ENCODE data around the gene NUDT17. TPM values are rescaled to one million over a fixed set of nuclear protein-coding genes. Genes with fewer than 3 reads are reported as not detected.
A peak's percentile ranks its signal among the peaks of the same experiment; 100 is the strongest.
"Not testable (repeated sequence)": the region's sequence is repeated elsewhere in the genome, so short reads cannot be mapped to it uniquely, and the experiment has no call there.

The NUDT17 gene
- total RNA-seq, 1 donor from 2014 or later: 2.5 TPM

DNA sequence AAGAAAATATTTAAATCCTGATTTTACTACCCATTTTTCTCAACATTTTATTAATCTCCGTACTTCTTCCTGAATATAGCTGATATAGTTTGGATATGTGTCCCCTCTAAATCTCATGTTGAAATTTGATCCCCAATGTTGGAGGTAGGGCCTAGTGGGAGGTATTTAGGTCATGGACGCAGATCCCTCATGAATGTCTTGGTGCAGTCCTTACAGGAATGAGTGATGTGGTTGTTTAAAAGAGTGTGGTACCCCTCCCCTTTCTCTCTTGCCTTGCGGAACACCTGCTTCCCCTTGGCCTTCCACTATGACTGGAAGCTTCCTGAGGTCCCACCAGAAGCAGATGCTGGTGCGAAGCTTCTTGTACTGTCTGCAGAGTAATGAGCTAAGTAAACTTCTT lies 39.0 kb upstream of the NUDT17 start:
- H3K27me3 ChIP-seq (ENCODE audit: low read depth): no peaks in the 10 kb centered on the region
- H3K36me3 ChIP-seq: no peaks in the 10 kb centered on the region
- intact Hi-C loops (cut with DNase I): no loop called here
- TF ChIP-seq, protein P1, sequence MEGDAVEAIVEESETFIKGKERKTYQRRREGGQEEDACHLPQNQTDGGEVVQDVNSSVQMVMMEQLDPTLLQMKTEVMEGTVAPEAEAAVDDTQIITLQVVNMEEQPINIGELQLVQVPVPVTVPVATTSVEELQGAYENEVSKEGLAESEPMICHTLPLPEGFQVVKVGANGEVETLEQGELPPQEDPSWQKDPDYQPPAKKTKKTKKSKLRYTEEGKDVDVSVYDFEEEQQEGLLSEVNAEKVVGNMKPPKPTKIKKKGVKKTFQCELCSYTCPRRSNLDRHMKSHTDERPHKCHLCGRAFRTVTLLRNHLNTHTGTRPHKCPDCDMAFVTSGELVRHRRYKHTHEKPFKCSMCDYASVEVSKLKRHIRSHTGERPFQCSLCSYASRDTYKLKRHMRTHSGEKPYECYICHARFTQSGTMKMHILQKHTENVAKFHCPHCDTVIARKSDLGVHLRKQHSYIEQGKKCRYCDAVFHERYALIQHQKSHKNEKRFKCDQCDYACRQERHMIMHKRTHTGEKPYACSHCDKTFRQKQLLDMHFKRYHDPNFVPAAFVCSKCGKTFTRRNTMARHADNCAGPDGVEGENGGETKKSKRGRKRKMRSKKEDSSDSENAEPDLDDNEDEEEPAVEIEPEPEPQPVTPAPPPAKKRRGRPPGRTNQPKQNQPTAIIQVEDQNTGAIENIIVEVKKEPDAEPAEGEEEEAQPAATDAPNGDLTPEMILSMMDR (IDR thresholded peaks at IDR 0.05): no peak
- no peaks in the 10 kb centered on the region for H3K9me3 ChIP-seq
- ATAC-seq (no peak), DNase-seq (no peak)
- H3K27ac ChIP-seq: no peak overlapping the region
- H3K4me1 ChIP-seq: peaks cover 18% of the 10 kb centered on the region
- H3K4me3 ChIP-seq: no peak overlapping the region

DNA sequence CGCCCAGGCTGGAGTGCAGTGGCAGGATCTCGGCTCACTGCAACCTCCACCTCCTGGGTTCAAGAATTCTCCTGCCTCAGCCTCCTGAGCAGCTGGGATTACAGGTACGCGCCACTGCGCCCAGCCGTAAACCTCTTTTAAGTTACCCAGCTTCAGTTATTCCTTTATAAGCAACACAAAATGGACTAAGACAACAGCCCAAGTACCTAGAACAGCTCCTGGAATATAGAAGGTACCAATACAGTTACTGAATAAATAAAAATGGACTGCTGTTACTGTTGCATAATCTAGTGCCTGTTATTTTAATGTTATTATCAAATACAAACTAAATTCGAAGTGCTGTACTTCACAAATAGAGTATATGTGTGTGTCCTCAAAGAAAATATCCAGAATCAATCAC lies 38.6 kb upstream of the NUDT17 start:
- H3K9me3 ChIP-seq: no peaks in the 10 kb centered on the region
- TF ChIP-seq, protein P1 (IDR thresholded peaks at IDR 0.05): no peak
- no peaks in the 10 kb centered on the region for H3K36me3 ChIP-seq
- no peak overlapping the region for H3K27ac ChIP-seq
- H3K27me3 ChIP-seq (ENCODE audit: low read depth): no peaks in the 10 kb centered on the region
- ATAC-seq (no peak), DNase-seq (no peak)
- no peak overlapping the region for H3K4me3 ChIP-seq
- H3K4me1 ChIP-seq: peaks cover 18% of the 10 kb centered on the region
- intact Hi-C loops (cut with DNase I): no loop called here

DNA sequence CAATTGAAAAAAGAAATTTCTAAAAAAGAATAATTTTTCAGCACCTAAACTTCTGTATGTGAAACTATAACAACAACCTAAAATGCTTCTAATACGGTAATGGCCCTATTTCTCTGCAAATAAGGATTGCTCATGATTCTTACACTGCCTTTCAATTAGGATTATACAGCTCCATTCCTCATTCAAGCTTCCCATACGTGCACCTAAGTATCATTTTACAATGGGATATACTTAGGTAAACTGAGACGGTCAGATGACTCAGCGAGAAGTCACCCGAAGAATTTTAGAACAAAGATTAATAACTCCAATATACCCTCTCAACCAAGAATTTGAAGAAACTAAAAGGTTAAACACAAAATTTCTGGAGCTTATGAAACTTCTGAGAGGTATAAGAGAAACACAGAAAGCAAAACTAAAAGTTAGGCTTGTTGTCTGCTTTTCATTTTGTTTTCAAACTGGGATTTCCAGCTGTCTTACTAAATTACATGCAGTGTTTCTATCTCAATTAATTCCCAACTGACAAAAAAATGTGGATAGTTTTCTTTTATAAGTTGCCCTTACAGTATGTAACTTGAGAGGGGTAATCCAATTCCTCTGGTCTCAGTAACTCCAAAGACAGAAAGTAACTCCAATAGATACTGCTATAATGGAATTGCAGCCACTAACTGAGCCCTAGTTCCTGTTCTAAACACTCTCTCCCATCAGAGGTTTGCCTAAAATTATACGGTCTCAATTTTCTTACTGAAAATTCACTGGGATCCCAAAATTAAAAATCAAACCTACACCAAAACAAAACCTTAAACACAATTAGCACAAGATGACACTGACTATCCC lies 32.2 kb upstream of the NUDT17 start:
- H3K9me3 ChIP-seq; H3K4me1 ChIP-seq; H3K36me3 ChIP-seq; H3K27ac ChIP-seq; DNase-seq; intact Hi-C loops (cut with DNase I); ATAC-seq; H3K4me3 ChIP-seq; H3K27me3 ChIP-seq (ENCODE audit: low read depth): not testable (repeated sequence)

DNA sequence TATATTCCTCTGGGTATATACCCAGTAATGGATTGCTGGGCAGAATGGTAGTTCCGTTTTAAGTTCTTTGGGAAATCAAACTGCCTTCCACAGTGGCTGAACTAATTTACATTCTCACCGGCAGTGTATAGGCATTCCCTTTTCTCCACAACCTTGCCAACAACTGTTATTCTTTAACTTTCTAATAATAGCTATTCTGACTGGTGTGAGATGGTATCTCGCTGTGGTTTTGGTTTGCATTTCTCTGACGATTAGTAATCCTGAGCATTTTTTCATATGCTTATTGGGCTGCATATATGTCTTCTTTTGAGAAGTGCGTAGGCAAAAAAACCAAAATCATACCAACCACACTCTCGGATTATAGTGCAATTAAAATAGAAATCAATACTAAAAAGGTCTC lies 27.3 kb upstream of the NUDT17 start:
- H3K4me1 ChIP-seq; ATAC-seq; H3K27me3 ChIP-seq (ENCODE audit: low read depth); intact Hi-C loops (cut with DNase I); H3K36me3 ChIP-seq; H3K27ac ChIP-seq; DNase-seq; H3K9me3 ChIP-seq; H3K4me3 ChIP-seq: not testable (repeated sequence)

DNA sequence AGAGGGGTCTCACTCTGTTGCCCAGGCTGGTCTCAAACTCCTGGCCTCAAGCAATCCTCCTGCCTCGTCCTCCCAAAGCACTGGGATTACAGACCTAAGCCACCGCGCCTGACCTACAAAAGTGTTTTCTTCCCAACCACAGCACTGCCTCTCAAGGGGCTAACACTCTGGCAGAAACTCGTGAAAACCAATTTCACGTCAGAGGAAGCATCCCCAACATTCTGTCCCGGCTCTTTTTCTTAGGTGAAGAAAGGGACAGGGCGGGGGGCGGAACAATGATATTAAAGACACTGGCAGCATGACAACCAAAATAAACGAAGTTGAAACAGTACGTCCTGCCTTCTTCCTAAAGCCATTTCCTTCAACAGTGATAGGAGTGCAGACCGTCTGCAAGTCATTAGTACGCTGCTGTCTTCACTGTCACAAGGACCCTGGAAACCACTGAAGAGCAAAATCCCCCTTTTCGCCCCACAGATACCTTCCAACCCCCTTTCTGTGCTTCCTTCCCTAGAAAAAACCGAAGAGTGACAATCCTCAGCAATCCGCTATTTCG lies 22.6 kb upstream of the NUDT17 start:
- ATAC-seq: peak in 1 of 2 donors; percentile 4
- H3K4me3 ChIP-seq; intact Hi-C loops (cut with DNase I); DNase-seq; H3K9me3 ChIP-seq; H3K27me3 ChIP-seq (ENCODE audit: low read depth); H3K27ac ChIP-seq: not testable (repeated sequence)
- peaks cover 11% of the 10 kb centered on the region for H3K4me1 ChIP-seq
- H3K36me3 ChIP-seq: peaks cover 22% of the 10 kb centered on the region

DNA sequence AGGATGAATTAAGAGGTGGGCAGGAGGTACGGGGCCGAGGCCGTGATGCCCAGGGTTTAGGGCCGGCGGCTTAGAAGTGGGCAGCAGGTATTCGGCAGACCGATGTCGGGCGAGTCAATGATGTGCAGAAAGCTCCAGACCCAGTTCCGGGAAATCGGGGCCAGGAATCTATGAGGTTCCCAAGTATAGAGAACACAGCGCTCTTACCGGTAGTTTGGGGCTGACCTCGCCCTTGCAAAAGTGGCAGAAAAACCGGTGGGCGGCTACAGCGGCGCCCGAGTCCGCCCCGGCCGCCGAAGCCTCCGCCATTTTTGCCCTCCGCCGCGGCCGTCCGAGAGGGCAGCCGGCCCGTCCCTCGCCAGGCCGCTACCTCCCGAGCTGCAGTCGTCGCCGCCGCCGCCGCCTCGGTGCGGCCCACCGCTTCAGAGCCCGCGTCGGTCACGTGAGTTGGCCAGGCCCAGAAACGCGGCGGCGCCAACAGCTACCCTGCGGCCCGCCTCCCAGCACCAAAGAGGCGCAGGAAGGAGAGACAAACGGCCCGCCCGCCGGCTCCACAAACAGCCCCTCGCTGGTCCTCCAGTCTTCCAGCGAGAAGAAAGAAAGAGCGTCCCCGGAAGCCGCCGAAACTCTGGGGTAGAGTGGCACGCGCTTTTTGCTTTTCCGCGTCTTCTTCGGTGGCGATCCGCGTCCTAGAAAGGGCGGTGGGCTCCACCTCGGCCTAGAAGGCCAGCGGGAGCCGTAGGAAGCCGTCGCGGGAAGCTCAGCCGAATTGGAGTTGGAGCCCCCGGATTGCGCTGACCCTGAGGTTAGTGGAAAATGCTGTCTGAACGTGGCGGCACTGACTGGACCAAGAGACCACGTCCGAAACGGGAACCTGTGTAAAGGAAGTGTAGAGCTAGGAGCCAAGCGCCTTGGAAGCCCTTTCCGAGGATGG lies 21.6 kb upstream of the NUDT17 start, which contains the start of the genes POLR3C and RNF115:
TSS of gene POLR3C (plus strand) at position 636 of the 934 bp plus-strand sequence. CDS start 1,577 bp downstream, outside the sequence.
TSS of gene RNF115 (minus strand) at position 531 of the 934 bp plus-strand sequence. CDS start at position 309, 222 bp downstream.
- H3K27me3 ChIP-seq (ENCODE audit: low read depth): no peaks in the 10 kb centered on the region
- TF ChIP-seq, protein P1 (IDR thresholded peaks at IDR 0.05): no peak
- H3K9me3 ChIP-seq: no peaks in the 10 kb centered on the region
- ATAC-seq (peak; percentile 97), DNase-seq (peak; percentile 94)
- H3K36me3 ChIP-seq: peaks cover 31% of the 10 kb centered on the region
- intact Hi-C loops (cut with DNase I): no loop called here
- H3K27ac ChIP-seq: peak within 1 kb of the TSS; percentile 96
- peaks cover 11% of the 10 kb centered on the region for H3K4me1 ChIP-seq
- H3K4me3 ChIP-seq: peak within 1 kb of the TSS; percentile 83
